ENCODE data around the gene MYH9. TPM values are rescaled to one million over a fixed set of nuclear protein-coding genes. Genes with fewer than 3 reads are reported as not detected.
A peak's percentile ranks its signal among the peaks of the same experiment; 100 is the strongest.

The MYH9 gene
- total RNA-seq, 2 experiments from 2014 or later = 624 to 679 TPM

- intact Hi-C loops (cut with micrococcal nuclease) = no loop called here
- Mint-ChIP-seq H3K4me3 (peak overlapping the region; percentile 29), H3K4me1 (ENCODE audit: low read depth) (peaks cover 87% of the 10 kb centered on the region), H3K27ac (peak overlapping the region; percentile 91), H3K27me3 (no peaks in the 10 kb centered on the region), H3K36me3 (ENCODE audit: low read depth) (peaks cover 84% of the 10 kb centered on the region), H3K9me3 (no peaks in the 10 kb centered on the region)
- ChIA-PET CTCF (interaction anchor here (1.0 to 2.8 kb wide), 12 partner anchors 8 to 142 kb away, joined by 3 to 16 read pairs (median 4); no protein-coding TSS in a partner anchor), POLR2A (interaction anchor here (0.7 to 44.1 kb wide), 7 partner anchors 11 to 125 kb away, joined by 3 to 1125 read pairs (median 3); partner anchors contain the start of gene MYH9)
- DNase-seq = peak; percentile 93
- no peak for TF ChIP-seq CTCF (IDR thresholded peaks at IDR 0.05)
- peak; percentile 76 for ATAC-seq
Observed at GRCh38 chr22:36344106-36344827, 43.5 kb downstream of the MYH9 start.

DNA sequence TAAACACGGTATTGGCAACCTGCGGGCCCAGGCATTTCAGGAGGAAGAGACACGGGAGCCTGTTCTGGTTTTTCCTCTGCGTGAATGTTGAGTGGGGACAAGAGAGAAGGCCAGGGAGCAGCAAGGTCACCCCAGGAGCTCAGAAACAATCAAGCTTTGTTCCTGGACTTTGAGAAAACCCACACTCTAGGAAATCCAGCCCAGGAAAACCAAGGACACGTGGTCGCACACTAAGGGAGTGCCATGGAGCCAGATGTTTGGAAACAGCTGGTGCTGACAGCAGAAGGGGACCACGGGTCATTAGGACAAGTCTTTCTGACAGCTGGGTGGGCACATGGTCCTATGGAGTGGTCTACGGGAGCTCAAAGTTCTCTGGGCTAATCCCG, 44.1 kb downstream of the MYH9 start:
- intact Hi-C loops (cut with micrococcal nuclease) = no loop called here
- H3K4me3 Mint-ChIP-seq = peak overlapping the region; percentile 29
- no peak for TF ChIP-seq CTCF (IDR thresholded peaks at IDR 0.05)

DNA sequence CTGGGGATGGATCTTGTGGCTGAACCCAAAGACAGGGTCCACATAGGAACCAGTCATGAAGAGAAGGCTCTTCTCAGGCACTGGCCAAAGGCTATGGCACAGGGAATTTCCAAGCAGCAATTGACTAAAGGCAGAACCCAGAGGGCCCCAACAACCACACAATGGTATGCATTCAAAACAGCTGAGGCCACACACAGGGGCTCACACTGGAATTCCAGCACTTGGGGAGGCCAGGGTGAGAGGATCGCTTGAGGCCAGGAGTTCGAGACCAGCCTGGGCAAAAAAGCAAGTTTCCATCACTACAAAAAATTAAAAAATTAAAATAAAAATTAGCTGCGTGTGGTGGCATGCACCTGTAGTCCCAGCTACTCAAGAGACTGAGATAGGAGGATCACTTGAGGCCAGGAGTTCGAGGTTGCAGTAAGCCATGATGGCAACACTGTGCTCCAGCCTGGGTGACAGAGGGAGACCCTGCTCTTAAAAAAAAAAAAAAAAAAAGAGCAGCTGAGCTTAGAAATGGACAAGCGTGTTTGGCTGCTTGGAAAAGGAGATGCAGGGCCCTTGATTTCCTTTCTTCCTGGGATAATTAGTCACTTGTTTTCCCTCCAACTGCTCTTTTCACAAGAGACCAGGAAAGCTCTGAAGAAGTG, 44.6 kb downstream of the MYH9 start:
- Mint-ChIP-seq H3K36me3 (ENCODE audit: low read depth) (peaks cover 82% of the 10 kb centered on the region), H3K27ac (peak overlapping the region; percentile 97), H3K9me3 (no peaks in the 10 kb centered on the region), H3K4me3 (peak overlapping the region; percentile 14), H3K27me3 (no peaks in the 10 kb centered on the region), H3K4me1 (ENCODE audit: low read depth) (peaks cover 89% of the 10 kb centered on the region)
- no peak for TF ChIP-seq CTCF (IDR thresholded peaks at IDR 0.05)
- ATAC-seq (no peak), DNase-seq (no peak)
- POLR2A ChIA-PET = interaction anchor here (1.3 to 44.1 kb wide), 4 partner anchors 10 to 112 kb away, joined by 3 to 1125 read pairs (median 46); partner anchors contain the start of gene MYH9
- intact Hi-C loops (cut with micrococcal nuclease) = no loop called here
- CTCF ChIA-PET = interaction anchor here (0.8 to 2.8 kb wide), 12 partner anchors 8 to 128 kb away, joined by 3 to 16 read pairs (median 4); no protein-coding TSS in a partner anchor

More for the DNA sequence above, 44.1 kb downstream of the MYH9 start:
- peak overlapping the region; percentile 91 for H3K27ac Mint-ChIP-seq
- H3K4me1 Mint-ChIP-seq (ENCODE audit: low read depth) = peaks cover 87% of the 10 kb centered on the region
- DNase-seq (no peak), ATAC-seq (no peak)
- H3K27me3 Mint-ChIP-seq = no peaks in the 10 kb centered on the region
- H3K9me3 Mint-ChIP-seq = no peaks in the 10 kb centered on the region
- peaks cover 84% of the 10 kb centered on the region for H3K36me3 Mint-ChIP-seq (ENCODE audit: low read depth)
- ChIA-PET POLR2A (interaction anchor here (0.7 to 44.1 kb wide), 7 partner anchors 10 to 125 kb away, joined by 3 to 1125 read pairs (median 3); partner anchors contain the start of gene MYH9), CTCF (interaction anchor here (0.8 to 2.8 kb wide), 12 partner anchors 9 to 143 kb away, joined by 3 to 16 read pairs (median 4); no protein-coding TSS in a partner anchor)

- CTCF ChIA-PET = interaction anchor here (0.8 to 3.1 kb wide), 4 partner anchors 11 to 129 kb away, joined by 3 to 15 read pairs (median 4); no protein-coding TSS in a partner anchor
- DNase-seq (no peak), ATAC-seq (no peak)
- no peaks in the 10 kb centered on the region for H3K27me3 Mint-ChIP-seq
- H3K4me3 Mint-ChIP-seq = no peak overlapping the region
- POLR2A ChIA-PET = interaction anchor here (8.0 to 44.1 kb wide), 2 partner anchors 8 to 27 kb away, joined by 79 to 1125 read pairs; partner anchors contain the start of gene MYH9
- no peak for TF ChIP-seq CTCF (IDR thresholded peaks at IDR 0.05)
- peaks cover 86% of the 10 kb centered on the region for H3K36me3 Mint-ChIP-seq (ENCODE audit: low read depth)
- intact Hi-C loops (cut with micrococcal nuclease) = no loop called here
- peak overlapping the region; percentile 97 for H3K27ac Mint-ChIP-seq
- no peaks in the 10 kb centered on the region for H3K9me3 Mint-ChIP-seq
- H3K4me1 Mint-ChIP-seq (ENCODE audit: low read depth) = peaks cover 92% of the 10 kb centered on the region
Observed at GRCh38 chr22:36341640-36342041, 46.1 kb downstream of the MYH9 start.
